ENCODE measurements around the gene INSC. TPM values are rescaled to one million over a fixed set of nuclear protein-coding genes. Genes with fewer than 3 reads are reported as not detected.

The INSC gene
- total and polyA plus RNA-seq, 12 donors, result 0.19 to 0.76 (median 0.60) TPM; not detected in 4

DNA sequence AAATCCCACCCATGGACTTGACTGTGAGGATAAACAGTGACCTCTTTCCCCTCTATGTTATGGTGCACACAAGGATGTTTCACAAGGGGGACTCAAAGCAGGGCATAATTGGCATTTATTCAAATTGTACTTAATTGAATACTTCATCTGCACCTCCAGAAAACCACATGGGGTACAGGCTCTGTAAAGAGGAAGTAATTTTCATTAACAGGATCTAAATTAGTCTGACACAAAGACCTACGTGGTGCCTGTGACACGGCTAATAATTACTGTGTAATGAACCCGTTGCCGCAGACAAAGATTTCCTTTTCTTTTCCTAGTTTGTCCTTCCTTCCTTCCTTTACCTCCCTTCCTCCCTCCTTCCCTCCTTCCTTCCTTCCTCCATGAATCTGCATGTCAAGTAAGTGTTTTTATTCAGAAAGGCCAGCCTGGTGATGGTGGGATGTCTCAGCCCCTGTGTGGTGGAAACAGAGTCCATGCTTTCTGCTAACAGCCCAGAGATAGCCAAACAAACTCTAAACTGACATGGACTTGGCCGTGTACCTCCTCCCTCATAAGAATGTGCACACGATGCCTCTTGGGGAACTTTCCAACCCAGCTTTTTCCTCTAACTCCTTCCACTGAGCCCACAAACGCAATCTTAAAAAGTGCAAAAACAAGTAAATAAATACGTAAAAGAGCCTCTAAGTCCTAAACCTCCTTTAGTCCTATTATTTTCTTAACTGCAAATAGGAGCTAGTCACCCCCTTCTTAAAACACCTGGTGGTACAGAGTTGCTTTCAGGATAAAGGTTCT, 118.8 kb downstream of the INSC start:
- DNase-seq (no peak), ATAC-seq (no peak)
- intact Hi-C loops (cut with DNase I), result no loop called here
- Histone ChIP-seq H3K36me3 (no peaks in the 10 kb centered on the region), H3K4me3 (no peak overlapping the region), H3K4me1 (no peaks in the 10 kb centered on the region), H3K27me3 (peaks cover 0 to 9% (median 0%) of the 10 kb centered on the region in 7 donors), H3K9me3 (no peaks in the 10 kb centered on the region), H3K27ac (no peak overlapping the region)
- TF ChIP-seq, protein P1, sequence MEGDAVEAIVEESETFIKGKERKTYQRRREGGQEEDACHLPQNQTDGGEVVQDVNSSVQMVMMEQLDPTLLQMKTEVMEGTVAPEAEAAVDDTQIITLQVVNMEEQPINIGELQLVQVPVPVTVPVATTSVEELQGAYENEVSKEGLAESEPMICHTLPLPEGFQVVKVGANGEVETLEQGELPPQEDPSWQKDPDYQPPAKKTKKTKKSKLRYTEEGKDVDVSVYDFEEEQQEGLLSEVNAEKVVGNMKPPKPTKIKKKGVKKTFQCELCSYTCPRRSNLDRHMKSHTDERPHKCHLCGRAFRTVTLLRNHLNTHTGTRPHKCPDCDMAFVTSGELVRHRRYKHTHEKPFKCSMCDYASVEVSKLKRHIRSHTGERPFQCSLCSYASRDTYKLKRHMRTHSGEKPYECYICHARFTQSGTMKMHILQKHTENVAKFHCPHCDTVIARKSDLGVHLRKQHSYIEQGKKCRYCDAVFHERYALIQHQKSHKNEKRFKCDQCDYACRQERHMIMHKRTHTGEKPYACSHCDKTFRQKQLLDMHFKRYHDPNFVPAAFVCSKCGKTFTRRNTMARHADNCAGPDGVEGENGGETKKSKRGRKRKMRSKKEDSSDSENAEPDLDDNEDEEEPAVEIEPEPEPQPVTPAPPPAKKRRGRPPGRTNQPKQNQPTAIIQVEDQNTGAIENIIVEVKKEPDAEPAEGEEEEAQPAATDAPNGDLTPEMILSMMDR (IDR thresholded peaks at IDR 0.05), result no peak
- 58 to 65% methylated on average over 8 of the region's 8 CpGs for WGBS, 2 donors

DNA sequence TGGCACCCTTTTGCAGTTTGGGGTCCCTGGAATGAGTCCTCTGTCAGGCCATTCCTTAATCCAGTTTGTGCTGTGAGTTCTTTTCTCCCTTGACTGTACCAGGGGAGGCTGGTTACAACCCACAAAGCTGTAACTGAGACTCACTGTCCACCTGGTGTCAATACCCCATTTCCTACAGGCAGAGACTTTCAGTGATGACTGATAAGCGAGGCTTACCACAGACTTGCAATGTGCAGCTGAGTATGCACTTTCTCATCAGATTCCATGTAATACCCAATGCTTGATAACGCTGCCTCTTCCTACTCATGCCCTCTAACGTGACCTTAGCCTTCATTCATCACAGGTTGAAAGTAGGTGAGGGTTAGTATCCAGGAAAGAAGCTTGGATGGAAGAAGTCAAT, 120.1 kb downstream of the INSC start:
- no peaks in the 10 kb centered on the region for H3K9me3 ChIP-seq
- no peak overlapping the region for H3K27ac ChIP-seq
- no peak overlapping the region for H3K4me3 ChIP-seq
- intact Hi-C loops (cut with DNase I), result no loop called here
- H3K4me1 ChIP-seq, result no peaks in the 10 kb centered on the region
- ATAC-seq, result no peak
- H3K36me3 ChIP-seq, result no peaks in the 10 kb centered on the region
- TF ChIP-seq, protein P1 (IDR thresholded peaks at IDR 0.05), result no peak
- H3K27me3 ChIP-seq, result peaks cover 0 to 10% (median 0%) of the 10 kb centered on the region in 7 donors
- no peak for DNase-seq
- WGBS, 2 donors, result 76 to 78% methylated on average over 3 of the region's 3 CpGs

DNA sequence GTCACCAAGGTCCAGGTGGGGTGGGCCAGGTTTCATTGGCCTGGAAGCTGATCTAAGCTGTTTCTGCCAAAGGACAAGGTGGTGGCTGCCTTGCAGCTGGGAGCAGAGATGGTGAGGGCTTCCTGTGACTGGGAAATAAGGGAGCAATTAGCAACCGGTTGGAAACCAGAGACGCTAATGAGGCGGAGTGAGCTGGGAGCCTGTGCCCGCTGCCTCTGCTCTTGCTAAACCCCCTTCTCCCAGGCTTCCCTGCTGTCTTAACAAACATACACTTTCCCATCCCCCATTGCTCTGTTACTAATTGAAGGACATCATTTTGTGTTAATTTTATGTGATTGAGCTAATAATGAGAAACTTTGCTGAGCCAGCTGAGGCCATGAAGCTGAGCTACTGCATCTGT, 121.8 kb downstream of the INSC start:
- TF ChIP-seq, protein P1 (IDR thresholded peaks at IDR 0.05), result no peak
- WGBS, 2 donors, result 40 to 54% methylated on average over 4 of the region's 4 CpGs

DNA sequence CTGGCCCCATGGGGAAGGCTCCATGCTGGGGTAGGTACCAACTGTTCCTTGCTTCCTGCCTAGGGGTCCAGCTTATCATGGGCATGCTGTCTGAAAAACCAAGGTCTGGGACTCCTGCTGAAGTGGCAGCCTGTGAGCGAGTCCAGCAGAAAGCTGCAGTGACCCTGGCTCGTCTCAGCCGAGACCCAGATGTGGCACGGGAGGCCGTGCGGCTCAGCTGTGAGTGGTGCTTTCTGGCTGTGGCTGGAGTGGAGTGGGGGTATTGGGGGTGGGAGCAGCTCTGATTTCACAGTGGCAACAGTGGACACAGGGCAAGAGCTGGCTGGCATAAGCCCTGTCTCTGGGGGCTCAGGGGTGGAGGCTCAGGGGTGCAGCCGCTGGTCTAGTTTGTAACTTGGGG, 124.1 kb downstream of the INSC start:
- 84 to 90% methylated on average over 7 of the region's 7 CpGs for WGBS, 2 donors

More for the DNA sequence above, 121.8 kb downstream of the INSC start:
- Histone ChIP-seq H3K4me1 (no peaks in the 10 kb centered on the region), H3K4me3 (no peak overlapping the region), H3K27ac (no peak overlapping the region), H3K9me3 (no peaks in the 10 kb centered on the region), H3K36me3 (no peaks in the 10 kb centered on the region), H3K27me3 (peaks cover 0 to 10% (median 0%) of the 10 kb centered on the region in 7 donors)
- DNase-seq, result no peak
- no peak for ATAC-seq
- intact Hi-C loops (cut with DNase I), result no loop called here

More for the DNA sequence above, 124.1 kb downstream of the INSC start:
- DNase-seq (no peak), ATAC-seq (no peak)
- Histone ChIP-seq H3K9me3 (no peaks in the 10 kb centered on the region), H3K36me3 (no peaks in the 10 kb centered on the region), H3K27me3 (peaks cover 0 to 10% (median 0%) of the 10 kb centered on the region in 7 donors), H3K27ac (no peak overlapping the region), H3K4me3 (no peak overlapping the region), H3K4me1 (no peaks in the 10 kb centered on the region)
- intact Hi-C loops (cut with DNase I), result no loop called here
- TF ChIP-seq, protein P1 (IDR thresholded peaks at IDR 0.05), result no peak

Measured in heart right ventricle (tissue), 16 donors.